ENCODE data around the gene PLAC9. TPM values are rescaled to one million over a fixed set of nuclear protein-coding genes. Genes with fewer than 3 reads are reported as not detected.
"Not testable (repeated sequence)": the region's sequence is repeated elsewhere in the genome, so short reads cannot be mapped to it uniquely, and the experiment has no call there.

PLAC9 gene
- total RNA-seq, 3 donors from 2014 or later = not detected

- Mint-ChIP-seq H3K27me3 (ENCODE audit: low read depth) (peaks cover 15% of the 10 kb centered on the region), H3K36me3 (ENCODE audit: insufficient read depth) (no peaks in the 10 kb centered on the region), H3K4me1 (ENCODE audit: low read depth) (no peaks in the 10 kb centered on the region), H3K4me3 (no peak overlapping the region), H3K9me3 (no peaks in the 10 kb centered on the region)
- ATAC-seq = no peak
- no peak for DNase-seq
These were observed 5.7 kb upstream of the PLAC9 start for GRCh38 chr10:80126876-80127275.

GRCh38 chr10:80131499-80131901 lies 1.0 kb upstream of the PLAC9 start:
- DNase-seq = no peak
- no peaks in the 10 kb centered on the region for H3K36me3 Mint-ChIP-seq (ENCODE audit: insufficient read depth)
- no peak overlapping the region for H3K4me3 Mint-ChIP-seq
- ATAC-seq = no peak
- H3K27me3 Mint-ChIP-seq (ENCODE audit: low read depth) = peaks cover 36% of the 10 kb centered on the region
- H3K9me3 Mint-ChIP-seq = no peaks in the 10 kb centered on the region
- peaks cover 4% of the 10 kb centered on the region for H3K4me1 Mint-ChIP-seq (ENCODE audit: low read depth)

GRCh38 chr10:80133206-80133605 lies 676 bp downstream of the PLAC9 start:
- ATAC-seq (no peak), DNase-seq (no peak)
- no peak overlapping the region for H3K4me3 Mint-ChIP-seq
- H3K27me3 Mint-ChIP-seq (ENCODE audit: low read depth) = peaks cover 43% of the 10 kb centered on the region
- peaks cover 4% of the 10 kb centered on the region for H3K4me1 Mint-ChIP-seq (ENCODE audit: low read depth)
- no peaks in the 10 kb centered on the region for H3K36me3 Mint-ChIP-seq (ENCODE audit: insufficient read depth)
- H3K9me3 Mint-ChIP-seq = no peaks in the 10 kb centered on the region

- not testable (repeated sequence) for H3K9me3 Mint-ChIP-seq; H3K4me3 Mint-ChIP-seq; DNase-seq; H3K4me1 Mint-ChIP-seq (ENCODE audit: low read depth); H3K36me3 Mint-ChIP-seq (ENCODE audit: insufficient read depth); ATAC-seq
- peaks cover 45% of the 10 kb centered on the region for H3K27me3 Mint-ChIP-seq (ENCODE audit: low read depth)
These were observed 1.2 kb downstream of the PLAC9 start for GRCh38 chr10:80133687-80134086.

- Mint-ChIP-seq H3K4me3 (no peak overlapping the region), H3K27me3 (ENCODE audit: low read depth) (peaks cover 48% of the 10 kb centered on the region), H3K4me1 (ENCODE audit: low read depth) (peaks cover 4% of the 10 kb centered on the region), H3K36me3 (ENCODE audit: insufficient read depth) (no peaks in the 10 kb centered on the region), H3K9me3 (no peaks in the 10 kb centered on the region)
- DNase-seq (no peak), ATAC-seq (no peak)
These were observed 3.6 kb downstream of the PLAC9 start for GRCh38 chr10:80136134-80136571.

- no peak overlapping the region for H3K4me3 Mint-ChIP-seq
- no peak for DNase-seq
- ATAC-seq = no peak
- H3K27me3 Mint-ChIP-seq (ENCODE audit: low read depth) = peaks cover 40% of the 10 kb centered on the region
- H3K9me3 Mint-ChIP-seq = no peaks in the 10 kb centered on the region
- peaks cover 4% of the 10 kb centered on the region for H3K4me1 Mint-ChIP-seq (ENCODE audit: low read depth)
- no peaks in the 10 kb centered on the region for H3K36me3 Mint-ChIP-seq (ENCODE audit: insufficient read depth)
These were observed 4.7 kb downstream of the PLAC9 start for GRCh38 chr10:80137031-80137862.

GRCh38 chr10:80137920-80138319 lies 5.4 kb downstream of the PLAC9 start:
- H3K4me1 Mint-ChIP-seq (ENCODE audit: low read depth) = peaks cover 2% of the 10 kb centered on the region
- ATAC-seq (no peak), DNase-seq (no peak)
- no peak overlapping the region for H3K4me3 Mint-ChIP-seq
- no peaks in the 10 kb centered on the region for H3K36me3 Mint-ChIP-seq (ENCODE audit: insufficient read depth)
- peaks cover 38% of the 10 kb centered on the region for H3K27me3 Mint-ChIP-seq (ENCODE audit: low read depth)
- H3K9me3 Mint-ChIP-seq = no peaks in the 10 kb centered on the region

GRCh38 chr10:80139265-80139664 lies 6.7 kb downstream of the PLAC9 start:
- Mint-ChIP-seq H3K9me3 (no peaks in the 10 kb centered on the region), H3K36me3 (ENCODE audit: insufficient read depth) (no peaks in the 10 kb centered on the region), H3K27me3 (ENCODE audit: low read depth) (peaks cover 26% of the 10 kb centered on the region), H3K4me3 (no peak overlapping the region), H3K4me1 (ENCODE audit: low read depth) (peaks cover 6% of the 10 kb centered on the region)
- DNase-seq (no peak), ATAC-seq (no peak)

- Mint-ChIP-seq H3K27me3 (ENCODE audit: low read depth) (peaks cover 21% of the 10 kb centered on the region), H3K4me3 (no peak overlapping the region), H3K9me3 (no peaks in the 10 kb centered on the region), H3K36me3 (ENCODE audit: insufficient read depth) (no peaks in the 10 kb centered on the region), H3K4me1 (ENCODE audit: low read depth) (peaks cover 14% of the 10 kb centered on the region)
- DNase-seq = no peak
- no peak for ATAC-seq
These were observed 7.7 kb downstream of the PLAC9 start for GRCh38 chr10:80140251-80140650.

- ATAC-seq (no peak), DNase-seq (no peak)
- Mint-ChIP-seq H3K36me3 (ENCODE audit: insufficient read depth) (no peaks in the 10 kb centered on the region), H3K4me3 (no peak overlapping the region), H3K9me3 (no peaks in the 10 kb centered on the region), H3K4me1 (ENCODE audit: low read depth) (peaks cover 19% of the 10 kb centered on the region), H3K27me3 (ENCODE audit: low read depth) (peaks cover 21% of the 10 kb centered on the region)
These were observed 9.3 kb downstream of the PLAC9 start for GRCh38 chr10:80141696-80142460.

GRCh38 chr10:80144067-80144695 lies 11.7 kb downstream of the PLAC9 start:
- DNase-seq = no peak
- H3K4me1 Mint-ChIP-seq (ENCODE audit: low read depth) = peaks cover 19% of the 10 kb centered on the region
- H3K36me3 Mint-ChIP-seq (ENCODE audit: insufficient read depth) = peaks cover 6% of the 10 kb centered on the region
- ATAC-seq = peak; percentile 62 to 64
- H3K9me3 Mint-ChIP-seq = no peaks in the 10 kb centered on the region
- H3K4me3 Mint-ChIP-seq = peak overlapping the region; percentile 72
- peaks cover 11% of the 10 kb centered on the region for H3K27me3 Mint-ChIP-seq (ENCODE audit: low read depth)

- peaks cover 19% of the 10 kb centered on the region for H3K4me1 Mint-ChIP-seq (ENCODE audit: low read depth)
- ATAC-seq (peak; percentile 38 to 53), DNase-seq (no peak)
- H3K27me3 Mint-ChIP-seq (ENCODE audit: low read depth) = peaks cover 9% of the 10 kb centered on the region
- peak overlapping the region; percentile 72 for H3K4me3 Mint-ChIP-seq
- no peaks in the 10 kb centered on the region for H3K9me3 Mint-ChIP-seq
- H3K36me3 Mint-ChIP-seq (ENCODE audit: insufficient read depth) = peaks cover 10% of the 10 kb centered on the region
These were observed 12.2 kb downstream of the PLAC9 start for GRCh38 chr10:80144696-80145131.

GRCh38 chr10:80145406-80146308 lies 13.1 kb downstream of the PLAC9 start:
- H3K27me3 Mint-ChIP-seq (ENCODE audit: low read depth); H3K4me3 Mint-ChIP-seq; ATAC-seq; H3K9me3 Mint-ChIP-seq; DNase-seq: not testable (repeated sequence)
- peaks cover 19% of the 10 kb centered on the region for H3K4me1 Mint-ChIP-seq (ENCODE audit: low read depth)
- peaks cover 13% of the 10 kb centered on the region for H3K36me3 Mint-ChIP-seq (ENCODE audit: insufficient read depth)
